HepG2 (cell line): Measurements from ENCODE around the gene SNX9. TPM values are rescaled to one million over a fixed set of nuclear protein-coding genes. Genes with fewer than 3 reads are reported as not detected.
A peak's percentile ranks its signal among the peaks of the same experiment; 100 is the strongest.

ENCODE experiments used
- CREBL2 ChIP-seq: sonication (generic); formaldehyde crosslinking; IDR thresholded peaks from 2 replicates; pipeline ENCODE4 v1.8.1; 2023; ENCODE audit warnings: missing genetic modification reagents, mild to moderate bottlenecking, borderline replicate concordance
- JDP2 ChIP-seq: sonication (generic); formaldehyde crosslinking; IDR thresholded peaks from 2 replicates; pipeline ENCODE4 v1.8.1; 2022; ENCODE audit warnings: missing genetic modification reagents, borderline replicate concordance
- JUNB ChIP-seq: sonication (generic); formaldehyde crosslinking; IDR thresholded peaks from 2 replicates; pipeline ENCODE4 v1.8.0; 2022; ENCODE audit warnings: missing genetic modification reagents, mild to moderate bottlenecking, borderline replicate concordance
- JUND ChIP-seq: sonication (generic); formaldehyde crosslinking; IDR thresholded peaks from 2 replicates; pipeline ENCODE4 v1.8.0; 2022; ENCODE audit warnings: mild to moderate bottlenecking, missing genetic modification reagents
- KAT8 ChIP-seq: IDR thresholded peaks from 2 replicates; pipeline ENCODE4 v1.6.1; 2016; ENCODE audit warnings: missing genetic modification reagents, missing compliant biosample characterization
- MAF1 ChIP-seq: sonication (generic); formaldehyde crosslinking; IDR thresholded peaks from 2 replicates; pipeline ENCODE4 v1.5.0; 2020; ENCODE audit warnings: missing genetic modification reagents, borderline replicate concordance
- MAFK ChIP-seq, 2 experiments: IDR thresholded peaks in 1 of 2; conservative IDR thresholded peaks in 1 of 2; 2 replicates each; pipeline ENCODE4 v1.6.1; 2011; ENCODE audit warnings: improper control_type of control experiment in 2 of 2, low read length in 2 of 2
- SOX5 ChIP-seq: IDR thresholded peaks from 2 replicates; pipeline ENCODE4 v1.6.1; 2016; ENCODE audit warnings: borderline replicate concordance
- ZFAT ChIP-seq: sonication (generic); formaldehyde crosslinking; conservative IDR thresholded peaks from 2 replicates; pipeline ENCODE4 v1.8.1; 2023; ENCODE audit warnings: missing genetic modification reagents, inconsistent platforms
- ZNF138 ChIP-seq: sonication (generic); formaldehyde crosslinking; IDR thresholded peaks from 2 replicates; pipeline ENCODE4 v1.5.0; 2020; ENCODE audit warnings: mild to moderate bottlenecking, low read depth, missing genetic modification reagents
- ZNF24 ChIP-seq: fragments of 450-650 bp; IDR thresholded peaks from 2 replicates; pipeline ENCODE4 v1.6.1; 2017; ENCODE audit warnings: antibody characterized with exemption, mild to moderate bottlenecking
- ZNF547 ChIP-seq: sonication (generic); formaldehyde crosslinking; IDR thresholded peaks from 2 replicates; pipeline ENCODE4 v1.5.1; 2020; ENCODE audit warnings: mild to moderate bottlenecking, missing genetic modification reagents
- ZNF674 ChIP-seq: sonication (generic); formaldehyde crosslinking; IDR thresholded peaks from 2 replicates; pipeline ENCODE4 v1.5.0; 2020; ENCODE audit warnings: low read depth, mild to moderate bottlenecking, missing genetic modification reagents
- ZSCAN25 ChIP-seq: sonication (generic); formaldehyde crosslinking; IDR thresholded peaks from 2 replicates; pipeline ENCODE4 v1.8.0; 2022; ENCODE audit warnings: mild to moderate bottlenecking, missing genetic modification reagents
- polyA plus RNA-seq, 8 experiments: library from polyadenylated mRNA; depleted of rRNA in 3 of 8; stranded (reverse) in 7 of 8; unstranded in 1 of 8; fragments of >200 nt; fragmentation: Illumina TruSeq in 4 of 8; extraction: Trizol in 4 of 8; gene quantifications; 2 replicates each; pipeline versions ENCODE4 v1.2.1 to v1.2.3, GENCODE V29; 2011 to 2016; ENCODE audit warnings: low read depth in 4 of 8, missing spikeins in 1 of 8, mixed read lengths in 1 of 8; ENCODE audit not compliant: insufficient read depth in 1 of 8
- total RNA-seq, 5 experiments: library from RNA; depleted of rRNA; stranded (reverse); fragments of >200 nt; fragmentation: Illumina TruSeq; extraction: Trizol; gene quantifications; 2 replicates each; pipeline ENCODE4 v1.2.3, GENCODE V29; 2016; ENCODE audit warnings: low read depth in 1 of 5
- TF ChIP-seq, protein P1 (sequence below): IDR thresholded peaks from 2 replicates; pipeline ENCODE4 v1.6.1; 2018; ENCODE audit warnings: missing genetic modification reagents, mild to moderate bottlenecking, missing compliant biosample characterization
- TF ChIP-seq, protein P2 (sequence below): sonication (generic); formaldehyde crosslinking; IDR thresholded peaks from 2 replicates; pipeline ENCODE4 v1.5.1; 2020; ENCODE audit warnings: mild to moderate bottlenecking, missing genetic modification reagents
- TF ChIP-seq, protein P3 (sequence below): sonication (generic); formaldehyde crosslinking; IDR thresholded peaks from 2 replicates; pipeline ENCODE4 v1.4.0; 2020; ENCODE audit warnings: missing genetic modification reagents, mild to moderate bottlenecking, borderline replicate concordance
- TF ChIP-seq, protein P4 (sequence below): sonication (generic); formaldehyde crosslinking; IDR thresholded peaks from 2 replicates; pipeline ENCODE4 v1.4.0; 2020; ENCODE audit warnings: low read depth, mild to moderate bottlenecking, missing genetic modification reagents

Gene SNX9
- total and polyA plus RNA-seq, 2 of the 13 experiments (the other 11 are each of a cell fraction or from before 2014, with no cell fraction given) = 21.9 to 36.0 TPM

DNA sequence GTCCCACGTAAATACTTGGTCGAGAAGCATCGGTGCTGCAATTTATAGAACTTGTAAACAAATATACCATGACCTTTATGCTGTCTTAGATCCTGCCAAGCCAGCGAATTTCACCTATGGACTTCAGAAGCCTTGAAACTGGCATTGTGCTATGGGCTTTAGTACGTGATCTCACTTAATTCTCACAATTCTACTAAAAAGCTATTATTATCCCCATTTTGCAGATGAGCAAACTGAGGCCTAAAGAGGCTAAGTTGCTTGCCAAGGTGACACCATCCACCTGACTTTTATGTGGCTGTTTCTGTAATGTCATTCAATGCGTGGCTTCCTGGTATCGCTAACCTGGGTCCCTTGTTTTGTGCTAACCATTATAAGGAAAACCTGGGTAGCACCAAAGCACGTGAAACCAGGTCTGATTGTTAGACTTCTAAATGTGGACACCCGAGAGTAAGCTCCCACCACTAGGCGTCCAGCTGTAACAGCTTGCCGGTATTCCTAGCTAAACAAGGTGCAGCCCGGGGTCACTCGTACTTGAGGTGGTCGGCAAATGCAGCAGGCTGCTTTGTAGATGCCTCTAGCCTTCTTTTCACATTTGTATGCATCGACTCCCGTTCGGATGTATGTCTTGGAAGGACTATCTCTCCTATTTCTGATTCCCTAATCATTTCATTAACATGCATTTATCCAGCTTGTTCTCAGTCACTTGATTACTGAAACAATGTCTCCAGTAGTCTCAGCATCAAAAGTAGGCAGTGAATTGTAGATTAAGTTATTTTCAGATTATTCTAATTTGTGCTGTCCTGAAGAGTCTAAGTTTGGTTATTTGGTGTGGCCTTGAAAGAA, 159.7 kb downstream of the SNX9 start (continued):
- no peak for TF ChIP-seq MAF1 (CRISPR knock-in tag)
- peak; percentile 60; the same call in 1 of the 2 replicates for TF ChIP-seq ZSCAN25 (CRISPR knock-in tag)
- TF ChIP-seq, protein P1, sequence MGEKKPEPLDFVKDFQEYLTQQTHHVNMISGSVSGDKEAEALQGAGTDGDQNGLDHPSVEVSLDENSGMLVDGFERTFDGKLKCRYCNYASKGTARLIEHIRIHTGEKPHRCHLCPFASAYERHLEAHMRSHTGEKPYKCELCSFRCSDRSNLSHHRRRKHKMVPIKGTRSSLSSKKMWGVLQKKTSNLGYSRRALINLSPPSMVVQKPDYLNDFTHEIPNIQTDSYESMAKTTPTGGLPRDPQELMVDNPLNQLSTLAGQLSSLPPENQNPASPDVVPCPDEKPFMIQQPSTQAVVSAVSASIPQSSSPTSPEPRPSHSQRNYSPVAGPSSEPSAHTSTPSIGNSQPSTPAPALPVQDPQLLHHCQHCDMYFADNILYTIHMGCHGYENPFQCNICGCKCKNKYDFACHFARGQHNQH (CRISPR knock-in tag) = peak; percentile 65; the same call in 1 of the 2 replicates
- no peak for TF ChIP-seq ZNF138
- TF ChIP-seq ZFAT = no peak
- TF ChIP-seq MAFK (conservative IDR thresholded peaks at IDR 0.05 in 1 of 2, IDR thresholded peaks at IDR 0.05 in 1 of 2; ENCODE audit: low read length in 2 of 2) = peak in 1 of 2 experiments; percentile 24; a peak in 1 of 4 replicates
- TF ChIP-seq JUNB (CRISPR knock-in tag) = no peak
- TF ChIP-seq ZNF674 (CRISPR knock-in tag) = no peak
- TF ChIP-seq, protein P2, sequence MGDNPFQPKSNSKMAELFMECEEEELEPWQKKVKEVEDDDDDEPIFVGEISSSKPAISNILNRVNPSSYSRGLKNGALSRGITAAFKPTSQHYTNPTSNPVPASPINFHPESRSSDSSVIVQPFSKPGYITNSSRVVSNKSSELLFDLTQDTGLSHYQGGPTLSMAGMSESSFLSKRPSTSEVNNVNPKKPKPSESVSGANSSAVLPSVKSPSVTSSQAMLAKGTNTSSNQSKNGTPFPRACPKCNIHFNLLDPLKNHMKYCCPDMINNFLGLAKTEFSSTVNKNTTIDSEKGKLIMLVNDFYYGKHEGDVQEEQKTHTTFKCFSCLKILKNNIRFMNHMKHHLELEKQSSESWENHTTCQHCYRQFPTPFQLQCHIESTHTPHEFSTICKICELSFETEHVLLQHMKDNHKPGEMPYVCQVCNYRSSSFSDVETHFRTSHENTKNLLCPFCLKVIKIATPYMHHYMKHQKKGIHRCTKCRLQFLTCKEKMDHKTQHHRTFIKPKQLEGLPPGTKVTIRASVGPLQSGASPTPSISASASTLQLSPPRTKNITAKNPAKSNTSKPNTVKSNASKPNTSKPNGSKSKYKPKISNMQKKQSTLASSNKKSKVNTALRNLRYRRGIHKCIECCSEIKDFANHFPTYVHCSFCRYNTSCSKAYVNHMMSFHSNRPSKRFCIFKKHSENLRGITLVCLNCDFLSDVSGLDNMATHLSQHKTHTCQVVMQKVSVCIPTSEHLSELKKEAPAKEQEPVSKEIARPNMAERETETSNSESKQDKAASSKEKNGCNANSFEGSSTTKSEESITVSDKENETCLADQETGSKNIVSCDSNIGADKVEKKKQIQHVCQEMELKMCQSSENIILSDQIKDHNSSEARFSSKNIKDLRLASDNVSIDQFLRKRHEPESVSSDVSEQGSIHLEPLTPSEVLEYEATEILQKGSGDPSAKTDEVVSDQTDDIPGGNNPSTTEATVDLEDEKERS (CRISPR knock-in tag) = peak; percentile 56; the same call in 1 of the 2 replicates
- TF ChIP-seq, protein P3, sequence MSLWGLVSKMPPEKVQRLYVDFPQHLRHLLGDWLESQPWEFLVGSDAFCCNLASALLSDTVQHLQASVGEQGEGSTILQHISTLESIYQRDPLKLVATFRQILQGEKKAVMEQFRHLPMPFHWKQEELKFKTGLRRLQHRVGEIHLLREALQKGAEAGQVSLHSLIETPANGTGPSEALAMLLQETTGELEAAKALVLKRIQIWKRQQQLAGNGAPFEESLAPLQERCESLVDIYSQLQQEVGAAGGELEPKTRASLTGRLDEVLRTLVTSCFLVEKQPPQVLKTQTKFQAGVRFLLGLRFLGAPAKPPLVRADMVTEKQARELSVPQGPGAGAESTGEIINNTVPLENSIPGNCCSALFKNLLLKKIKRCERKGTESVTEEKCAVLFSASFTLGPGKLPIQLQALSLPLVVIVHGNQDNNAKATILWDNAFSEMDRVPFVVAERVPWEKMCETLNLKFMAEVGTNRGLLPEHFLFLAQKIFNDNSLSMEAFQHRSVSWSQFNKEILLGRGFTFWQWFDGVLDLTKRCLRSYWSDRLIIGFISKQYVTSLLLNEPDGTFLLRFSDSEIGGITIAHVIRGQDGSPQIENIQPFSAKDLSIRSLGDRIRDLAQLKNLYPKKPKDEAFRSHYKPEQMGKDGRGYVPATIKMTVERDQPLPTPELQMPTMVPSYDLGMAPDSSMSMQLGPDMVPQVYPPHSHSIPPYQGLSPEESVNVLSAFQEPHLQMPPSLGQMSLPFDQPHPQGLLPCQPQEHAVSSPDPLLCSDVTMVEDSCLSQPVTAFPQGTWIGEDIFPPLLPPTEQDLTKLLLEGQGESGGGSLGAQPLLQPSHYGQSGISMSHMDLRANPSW (CRISPR knock-in tag) = no peak
- no peak for TF ChIP-seq CREBL2 (CRISPR knock-in tag)
- 0 out of 2 replicates have a peak, but pooled peaks have one; percentile 20 for TF ChIP-seq ZNF547 (CRISPR knock-in tag)
- TF ChIP-seq JUND (CRISPR knock-in tag) = no peak
- TF ChIP-seq ZNF24 = peak; percentile 42; the same call in 1 of the 2 replicates
- peak; percentile 44; the same call in 1 of the 2 replicates for TF ChIP-seq SOX5
- no peak for TF ChIP-seq JDP2 (CRISPR knock-in tag)
- TF ChIP-seq, protein P4, sequence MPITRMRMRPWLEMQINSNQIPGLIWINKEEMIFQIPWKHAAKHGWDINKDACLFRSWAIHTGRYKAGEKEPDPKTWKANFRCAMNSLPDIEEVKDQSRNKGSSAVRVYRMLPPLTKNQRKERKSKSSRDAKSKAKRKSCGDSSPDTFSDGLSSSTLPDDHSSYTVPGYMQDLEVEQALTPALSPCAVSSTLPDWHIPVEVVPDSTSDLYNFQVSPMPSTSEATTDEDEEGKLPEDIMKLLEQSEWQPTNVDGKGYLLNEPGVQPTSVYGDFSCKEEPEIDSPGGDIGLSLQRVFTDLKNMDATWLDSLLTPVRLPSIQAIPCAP (CRISPR knock-in tag) = no peak
- no peak; the same call in none of the 2 replicates for TF ChIP-seq KAT8 (CRISPR knock-in tag)
